HepG2 (cell line): Measurements from ENCODE around the gene NR3C2. TPM values are rescaled to one million over a fixed set of nuclear protein-coding genes. Genes with fewer than 3 reads are reported as not detected.

Experiments used
- ATAC-seq: fragments of 200-7000 bp; cut with Tn5 transposase; 3 replicates; pipeline ENCODE4 v1.9.1; 2020; ENCODE audit warnings: mild to moderate bottlenecking, moderate library complexity
- BruUV-seq: library from RNA; stranded (reverse); fragments of 400-500 nt; replicated peaks from 2 replicates; lab custom pipeline; 2021; lab: Mats Ljungman, UMichigan
- CTCF ChIA-PET: fragments of 300-600 bp; formaldehyde crosslinking; extraction: SDS; loops from one replicate; lab custom pipeline; 2021; ENCODE audit warnings: low total read pairs, inconsistent platforms, low intra/inter-chr PET ratio; lab: Yijun Ruan, JAX
- POLR2A ChIA-PET: fragments of 350-600 bp; sonication (Branson Sonifier 250); formaldehyde crosslinking; loops from one replicate; lab custom pipeline; 2020; ENCODE audit warnings: antibody characterized with exemption, inconsistent platforms; lab: Yijun Ruan, JAX
- DNase-seq: peaks from one replicate; pipeline ENCODE4 v3.0.0-alpha.2; 2015; ENCODE audit warnings: low spot score
- FAIRE-seq: peaks from 3 replicates; lab custom pipeline; 2011; peaks lifted over from hg19 to GRCh38; lab: Jason Lieb, UNC
- H2AFZ ChIP-seq: one replicate; pipeline ENCODE4 v1.6.1; 2011; ENCODE audit warnings: low read length, inconsistent platforms
- H3K27ac ChIP-seq: fragments of 300-600 bp; 3 replicates; pipeline ENCODE4 v1.8.0; 2011; ENCODE audit warnings: mixed run types, mild to moderate bottlenecking, mixed read lengths, low read length, inconsistent platforms; ENCODE audit not compliant: insufficient read depth; ENCODE audit errors: extremely low read length
- H3K27me3 ChIP-seq, 2 experiments: fragments of 200-600 bp in 1 of 2; 2 replicates in 1 of 2; 3 replicates in 1 of 2; pipeline versions ENCODE4 v1.6.0 to v1.8.0; 2011; ENCODE audit warnings: low read length in 2 of 2, mild to moderate bottlenecking in 2 of 2, moderate library complexity in 2 of 2, inconsistent platforms in 1 of 2; ENCODE audit not compliant: insufficient read depth in 2 of 2, control insufficient read depth in 1 of 2
- H3K36me3 ChIP-seq, 2 experiments: fragments of 200-600 bp in 1 of 2; replicated peaks in 1 of 2; 2 replicates in 1 of 2; 3 replicates in 1 of 2; pipeline versions ENCODE4 v1.5.1 to v1.8.0; 2011; ENCODE audit warnings: low read length in 2 of 2, inconsistent platforms in 1 of 2; ENCODE audit not compliant: insufficient read depth in 2 of 2, control insufficient read depth in 1 of 2
- H3K4me1 ChIP-seq: 2 replicates; pipeline ENCODE4 v1.5.1; 2012; ENCODE audit warnings: low read length, inconsistent platforms; ENCODE audit not compliant: insufficient read depth
- H3K4me2 ChIP-seq: 2 replicates; pipeline ENCODE4 v1.6.0; 2011; ENCODE audit warnings: low read depth, low read length, inconsistent platforms
- H3K4me3 ChIP-seq, 3 experiments: fragments of 200-600 bp in 1 of 3; sonication (generic), shearing (Covaris generic) in 1 of 3; replicated peaks in 1 of 3; 2 replicates each; pipeline ENCODE4 v1.5.1; 2011 to 2016; ENCODE audit warnings: low read length in 3 of 3, inconsistent platforms in 2 of 3, low read depth in 2 of 3, mild to moderate bottlenecking in 2 of 3, control low read depth in 1 of 3, mixed read lengths in 1 of 3; ENCODE audit not compliant: insufficient read depth in 1 of 3
- H3K79me2 ChIP-seq: one replicate; pipeline ENCODE4 v1.6.1; 2011; ENCODE audit warnings: low read length, inconsistent platforms; ENCODE audit not compliant: insufficient read depth
- H3K9ac ChIP-seq: 2 replicates; pipeline ENCODE4 v1.6.0; 2011; ENCODE audit warnings: mild to moderate bottlenecking, low read depth, low read length, inconsistent platforms; ENCODE audit not compliant: insufficient read depth
- H3K9me3 ChIP-seq: 2 replicates; pipeline ENCODE4 v1.5.1; 2012; ENCODE audit warnings: mild to moderate bottlenecking, low read length
- H4K20me1 ChIP-seq: 2 replicates; pipeline ENCODE4 v1.6.0; 2011; ENCODE audit warnings: inconsistent platforms, mild to moderate bottlenecking, low read length, moderate library complexity; ENCODE audit not compliant: insufficient read depth
- JUN ChIP-seq: sonication (generic); formaldehyde crosslinking; IDR thresholded peaks from 2 replicates; pipeline ENCODE4 v1.4.0; 2020; ENCODE audit warnings: mild to moderate bottlenecking, missing genetic modification reagents
- KDM5B ChIP-seq: sonication (generic); formaldehyde crosslinking; IDR thresholded peaks from 2 replicates; pipeline ENCODE4 v1.4.0; 2020; ENCODE audit warnings: missing genetic modification reagents, mild to moderate bottlenecking, borderline replicate concordance
- KDM6A ChIP-seq: IDR thresholded peaks from 2 replicates; pipeline ENCODE4 v1.6.1; 2016; ENCODE audit warnings: low read depth
- MAFK ChIP-seq, 2 experiments: IDR thresholded peaks in 1 of 2; conservative IDR thresholded peaks in 1 of 2; 2 replicates each; pipeline ENCODE4 v1.6.1; 2011; ENCODE audit warnings: improper control_type of control experiment in 2 of 2, low read length in 2 of 2
- MEIS1 ChIP-seq: sonication (generic); formaldehyde crosslinking; IDR thresholded peaks from 2 replicates; pipeline ENCODE4 v1.9.0; 2021; ENCODE audit warnings: mild to moderate bottlenecking, missing genetic modification reagents, moderate library complexity, borderline replicate concordance
- RORA ChIP-seq: sonication (generic); formaldehyde crosslinking; IDR thresholded peaks from 2 replicates; pipeline ENCODE4 v1.5.0; 2020; ENCODE audit warnings: mild to moderate bottlenecking, missing genetic modification reagents, moderate library complexity
- STAG1 ChIP-seq: sonication (generic); formaldehyde crosslinking; IDR thresholded peaks from 2 replicates; pipeline ENCODE4 v1.4.0; 2020; ENCODE audit warnings: missing genetic modification reagents
- ZNF569 ChIP-seq: sonication (generic); formaldehyde crosslinking; IDR thresholded peaks from 2 replicates; pipeline ENCODE4 v1.5.0; 2020; ENCODE audit warnings: mild to moderate bottlenecking, missing genetic modification reagents, moderate library complexity, borderline replicate concordance
- WGBS: methylation state at CpG from one replicate; pipeline ENCODE4 v1.1.6; 2017; ENCODE audit warnings: low lambda C conversion rate; 5-methylcytosine and 5-hydroxymethylcytosine counted together
- in situ Hi-C: cut with HindIII; loops from 2 replicates; pipeline ENCODE4 v1.10.0; 2017; ENCODE audit warnings: low pct_unique_long_range_greater_than_20kb; ENCODE audit not compliant: extremely low pct_ligation_motif_present
- intact Hi-C: fragments of 100-400 bp; cut with micrococcal nuclease; formaldehyde crosslinking; loops from one replicate; pipeline ENCODE4 v1.10.0; 2022; ENCODE audit not compliant: unreplicated experiment
- polyA plus RNA-seq, 8 experiments: library from polyadenylated mRNA; depleted of rRNA in 3 of 8; stranded (reverse) in 7 of 8; unstranded in 1 of 8; fragments of >200 nt; fragmentation: Illumina TruSeq in 4 of 8; extraction: Trizol in 4 of 8; gene quantifications; 2 replicates each; pipeline versions ENCODE4 v1.2.1 to v1.2.3, GENCODE V29; 2011 to 2016; ENCODE audit warnings: low read depth in 4 of 8, missing spikeins in 1 of 8, mixed read lengths in 1 of 8; ENCODE audit not compliant: insufficient read depth in 1 of 8
- total RNA-seq, 5 experiments: library from RNA; depleted of rRNA; stranded (reverse); fragments of >200 nt; fragmentation: Illumina TruSeq; extraction: Trizol; gene quantifications; 2 replicates each; pipeline ENCODE4 v1.2.3, GENCODE V29; 2016; ENCODE audit warnings: low read depth in 1 of 5

The NR3C2 gene
- total and polyA plus RNA-seq, 2 of the 13 experiments (the other 11 are each of a cell fraction or from before 2014, with no cell fraction given), result 0.26 to 0.46 TPM

DNA sequence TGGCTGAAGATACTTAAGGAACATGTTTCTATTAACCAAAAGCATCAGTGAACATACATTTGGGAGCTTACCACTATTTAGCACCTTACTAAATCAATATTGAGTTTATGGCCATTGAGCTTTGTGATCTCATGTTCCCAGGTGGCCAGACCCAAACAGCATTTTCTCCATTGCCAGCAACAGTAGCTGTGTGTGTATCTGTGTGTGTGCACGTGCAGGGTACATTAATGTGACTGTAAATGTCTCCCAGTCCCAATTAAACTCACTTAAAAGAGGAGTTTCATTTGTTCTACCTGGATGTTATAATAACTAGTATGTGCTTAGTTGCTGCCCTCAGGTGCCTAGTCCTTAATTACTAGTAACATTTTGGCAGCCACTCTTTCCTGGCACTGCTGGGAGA, 282.4 kb downstream of the NR3C2 start (continued):
- no peak for TF ChIP-seq RORA (CRISPR knock-in tag)
- no peak for TF ChIP-seq KDM6A (CRISPR knock-in tag)
- TF ChIP-seq ZNF569 (CRISPR knock-in tag), result no peak

DNA sequence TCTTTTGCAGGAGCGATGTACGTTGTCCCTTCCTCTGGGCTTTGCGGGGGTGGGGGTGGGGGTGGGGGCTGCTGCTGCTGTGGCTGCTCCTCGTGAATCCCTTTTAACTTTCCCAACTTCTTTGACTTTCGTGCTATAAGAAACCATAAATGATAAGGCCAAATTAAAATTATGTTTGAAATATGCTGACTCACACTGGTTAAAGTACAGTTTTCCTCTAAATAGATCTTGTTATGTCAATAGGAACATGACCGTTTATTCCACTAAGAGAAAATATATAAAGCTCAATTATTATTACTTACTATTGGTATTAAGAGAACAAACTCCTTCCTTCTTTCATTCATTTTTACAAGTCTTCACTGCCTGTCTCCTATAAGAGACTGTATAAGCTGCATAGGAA, 287.4 kb downstream of the NR3C2 start:
- WGBS, result 45% methylated on average over 6 of the region's 6 CpGs
- ATAC-seq, result no peak
- ChIA-PET CTCF (no interaction called here), POLR2A (no interaction called here)
- Histone ChIP-seq H3K4me2 (no peak overlapping the region), H4K20me1 (no peaks in the 10 kb centered on the region), H3K9me3 (no peaks in the 10 kb centered on the region), H2AFZ (no peak overlapping the region), H3K27ac (no peak overlapping the region), H3K9ac (no peak overlapping the region), H3K4me1 (no peaks in the 10 kb centered on the region), H3K36me3 (no peaks in the 10 kb centered on the region), H3K79me2 (no peaks in the 10 kb centered on the region), H3K4me3 (no peak overlapping the region), H3K27me3 (no peaks in the 10 kb centered on the region)
- DNase-seq, result no peak
- in situ Hi-C loops, result no loop called here
- intact Hi-C loops, result no loop called here
- FAIRE-seq, result no peak
- no TSS peak for BruUV-seq
- peak; percentile 37 to 50 for TF ChIP-seq MAFK (conservative IDR thresholded peaks at IDR 0.05 in 1 of 2, IDR thresholded peaks at IDR 0.05 in 1 of 2; ENCODE audit: low read length in 2 of 2)
- no peak for TF ChIP-seq MEIS1 (CRISPR knock-in tag)
- no peak for TF ChIP-seq JUN

DNA sequence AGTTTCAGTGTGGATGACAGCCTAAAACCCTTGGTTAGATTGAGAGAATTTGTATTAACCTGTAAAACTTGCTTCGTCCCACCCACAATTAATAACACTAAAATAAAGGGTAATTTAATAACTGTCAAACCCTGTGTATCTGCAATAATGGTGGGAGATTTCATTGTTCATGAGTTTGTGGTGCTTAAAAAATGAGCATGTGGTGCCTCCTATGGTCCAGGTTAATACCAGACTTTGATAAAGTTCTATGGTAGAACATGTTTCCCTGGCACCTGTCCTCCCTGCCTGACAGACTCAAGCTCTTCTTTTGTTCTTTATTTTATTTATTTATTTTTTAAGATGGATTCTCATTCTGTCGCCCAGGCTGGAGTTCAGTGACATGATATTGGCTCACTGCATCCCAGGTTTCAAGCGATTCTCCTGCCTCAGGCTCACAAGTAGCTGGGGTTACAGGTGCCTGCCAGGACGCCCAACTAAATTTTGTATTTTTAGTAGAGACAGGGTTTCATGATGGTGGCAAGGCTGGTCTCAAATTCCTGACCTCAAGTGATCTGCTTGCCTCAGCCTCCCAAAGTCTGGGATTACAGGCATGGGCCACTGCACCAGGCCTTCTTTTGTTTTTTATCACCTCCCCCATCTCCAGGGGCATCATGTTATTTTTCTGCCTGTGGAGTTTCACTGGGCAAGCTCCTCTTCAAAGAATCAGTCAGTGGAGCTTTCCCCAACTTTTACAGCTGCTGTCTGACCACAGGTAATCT, 289.2 kb downstream of the NR3C2 start:
- no peaks in the 10 kb centered on the region for H3K79me2 ChIP-seq
- CTCF ChIA-PET, result no interaction called here
- H3K27me3 ChIP-seq, result no peaks in the 10 kb centered on the region
- no peak for ATAC-seq
- H3K9ac ChIP-seq, result no peak overlapping the region
- no peak overlapping the region for H2AFZ ChIP-seq
- H4K20me1 ChIP-seq, result no peaks in the 10 kb centered on the region
- no TSS peak for BruUV-seq
- no peak overlapping the region for H3K27ac ChIP-seq
- DNase-seq, result no peak
- no peaks in the 10 kb centered on the region for H3K9me3 ChIP-seq
- TF ChIP-seq KDM5B, result no peak
- 0 out of 2 replicates have a peak, but pooled peaks have one; percentile 15 for TF ChIP-seq STAG1 (CRISPR knock-in tag)
- WGBS, result 30% methylated on average over 4 of the region's 4 CpGs
- intact Hi-C loops (no loop called here), in situ Hi-C loops (no loop called here)
- H3K36me3 ChIP-seq, result no peaks in the 10 kb centered on the region
- POLR2A ChIA-PET, result no interaction called here
- FAIRE-seq, result no peak
- H3K4me3 ChIP-seq, result no peak overlapping the region
- H3K4me2 ChIP-seq, result no peak overlapping the region
- no peaks in the 10 kb centered on the region for H3K4me1 ChIP-seq
